Endodermal cell (in vitro differentiated cells): ENCODE measurements around the gene CEP20. TPM values are rescaled to one million over a fixed set of nuclear protein-coding genes. Genes with fewer than 3 reads are reported as not detected.
"Not testable (repeated sequence)": the region's sequence is repeated elsewhere in the genome, so short reads cannot be mapped to it uniquely, and the experiment has no call there.

Experiments used
- DNase-seq: peaks from one replicate; pipeline ENCODE4 v3.0.0-alpha.2; 2017
- H3K27ac ChIP-seq: 2 replicates; pipeline ENCODE4 v1.5.1; 2013; ENCODE audit warnings: mild to moderate bottlenecking, low read depth, low read length, moderate library complexity
- H3K27me3 ChIP-seq: 2 replicates; pipeline ENCODE4 v1.6.1; 2013; ENCODE audit warnings: mild to moderate bottlenecking, low read length, moderate library complexity; ENCODE audit not compliant: insufficient read depth, control insufficient read depth, poor library complexity, severe bottlenecking
- H3K36me3 ChIP-seq: 2 replicates; pipeline ENCODE4 v1.7.0; 2013; ENCODE audit warnings: mild to moderate bottlenecking, low read length, moderate library complexity; ENCODE audit not compliant: control insufficient read depth, insufficient read depth
- H3K4me1 ChIP-seq: one replicate; pipeline ENCODE4 v1.7.0; 2013; ENCODE audit warnings: low read length; ENCODE audit not compliant: control insufficient read depth, insufficient read depth
- H3K4me3 ChIP-seq: 2 replicates; pipeline ENCODE4 v1.5.1; 2013; ENCODE audit warnings: mild to moderate bottlenecking, low read length, moderate library complexity
- H3K9ac ChIP-seq: 2 replicates; pipeline ENCODE4 v1.6.1; 2013; ENCODE audit warnings: mild to moderate bottlenecking, low read length, moderate library complexity; ENCODE audit not compliant: poor library complexity, severe bottlenecking; ENCODE audit errors: extremely low read depth
- H3K9me3 ChIP-seq: 2 replicates; pipeline ENCODE4 v1.6.1; 2013; ENCODE audit warnings: mild to moderate bottlenecking, low read length, moderate library complexity; ENCODE audit not compliant: control insufficient read depth
- H3K27ac Mint-ChIP-seq: 2 replicates; pipeline ENCODE4 v1.8.0; 2020; ENCODE audit warnings: mixed read lengths
- H3K27me3 Mint-ChIP-seq: 2 replicates; pipeline ENCODE4 v1.8.0; 2021; ENCODE audit warnings: mild to moderate bottlenecking, mixed read lengths; ENCODE audit not compliant: insufficient read depth
- H3K36me3 Mint-ChIP-seq: 2 replicates; pipeline ENCODE4 v1.8.0; 2020; ENCODE audit warnings: low read depth, mixed read lengths
- H3K4me1 Mint-ChIP-seq: 2 replicates; pipeline ENCODE4 v1.8.0; 2020; ENCODE audit warnings: mixed read lengths
- H3K4me3 Mint-ChIP-seq: 2 replicates; pipeline ENCODE4 v1.8.0; 2020; ENCODE audit warnings: mild to moderate bottlenecking, moderate library complexity, mixed read lengths
- H3K9me3 Mint-ChIP-seq: 2 replicates; pipeline ENCODE4 v1.8.0; 2020; ENCODE audit warnings: mild to moderate bottlenecking, mixed read lengths
- WGBS, 2 experiments: methylation state at CpG; one replicate each; pipeline versions ENCODE4 v1.1.5 to v1.1.7; 2013; ENCODE audit warnings: missing lambda C conversion rate in 2 of 2, mixed read lengths in 1 of 2; ENCODE audit not compliant: insufficient coverage in 1 of 2, insufficient read length in 1 of 2; 5-methylcytosine and 5-hydroxymethylcytosine counted together
- total RNA-seq, 2 donors: library from RNA; stranded (reverse); fragmentation: NEBNext Ultra II Directional in 1 of 2; extraction: Animal tissue kit (Norgen Biotek cat#: 25700) in 1 of 2; gene quantifications; 2 replicates in 1 of 2; 3 replicates in 1 of 2; pipeline ENCODE4 v1.2.1, GENCODE V29; 2021
- TF ChIP-seq, protein P1 (sequence below): fragments of 200-600 bp; sonication (generic); conservative IDR thresholded peaks from 2 replicates; pipeline ENCODE4 v1.5.0; 2021; ENCODE audit warnings: antibody characterized with exemption, mild to moderate bottlenecking

The CEP20 gene
- total RNA-seq, 2 donors from 2014 or later: 30.9 to 31.1 TPM

GRCh38 chr16:15843635-15844279, 44.6 kb downstream of the CEP20 start:
- no peaks in the 10 kb centered on the region for H3K36me3 ChIP-seq
- Mint-ChIP-seq H3K9me3 (no peaks in the 10 kb centered on the region), H3K27me3 (peaks cover 22% of the 10 kb centered on the region), H3K4me1 (no peaks in the 10 kb centered on the region), H3K36me3 (no peaks in the 10 kb centered on the region), H3K27ac (no peak overlapping the region), H3K4me3 (no peak overlapping the region)
- no peaks in the 10 kb centered on the region for H3K4me1 ChIP-seq
- H3K27ac ChIP-seq: no peak overlapping the region
- no peak for DNase-seq
- no peak overlapping the region for H3K9ac ChIP-seq
- TF ChIP-seq, protein P1, sequence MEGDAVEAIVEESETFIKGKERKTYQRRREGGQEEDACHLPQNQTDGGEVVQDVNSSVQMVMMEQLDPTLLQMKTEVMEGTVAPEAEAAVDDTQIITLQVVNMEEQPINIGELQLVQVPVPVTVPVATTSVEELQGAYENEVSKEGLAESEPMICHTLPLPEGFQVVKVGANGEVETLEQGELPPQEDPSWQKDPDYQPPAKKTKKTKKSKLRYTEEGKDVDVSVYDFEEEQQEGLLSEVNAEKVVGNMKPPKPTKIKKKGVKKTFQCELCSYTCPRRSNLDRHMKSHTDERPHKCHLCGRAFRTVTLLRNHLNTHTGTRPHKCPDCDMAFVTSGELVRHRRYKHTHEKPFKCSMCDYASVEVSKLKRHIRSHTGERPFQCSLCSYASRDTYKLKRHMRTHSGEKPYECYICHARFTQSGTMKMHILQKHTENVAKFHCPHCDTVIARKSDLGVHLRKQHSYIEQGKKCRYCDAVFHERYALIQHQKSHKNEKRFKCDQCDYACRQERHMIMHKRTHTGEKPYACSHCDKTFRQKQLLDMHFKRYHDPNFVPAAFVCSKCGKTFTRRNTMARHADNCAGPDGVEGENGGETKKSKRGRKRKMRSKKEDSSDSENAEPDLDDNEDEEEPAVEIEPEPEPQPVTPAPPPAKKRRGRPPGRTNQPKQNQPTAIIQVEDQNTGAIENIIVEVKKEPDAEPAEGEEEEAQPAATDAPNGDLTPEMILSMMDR: no peak
- H3K27me3 ChIP-seq: peaks cover 6% of the 10 kb centered on the region
- no peaks in the 10 kb centered on the region for H3K9me3 ChIP-seq
- 92 to 98% methylated on average over 7 to 10 of the region's 10 CpGs for WGBS, 2 experiments
- no peak overlapping the region for H3K4me3 ChIP-seq

DNA sequence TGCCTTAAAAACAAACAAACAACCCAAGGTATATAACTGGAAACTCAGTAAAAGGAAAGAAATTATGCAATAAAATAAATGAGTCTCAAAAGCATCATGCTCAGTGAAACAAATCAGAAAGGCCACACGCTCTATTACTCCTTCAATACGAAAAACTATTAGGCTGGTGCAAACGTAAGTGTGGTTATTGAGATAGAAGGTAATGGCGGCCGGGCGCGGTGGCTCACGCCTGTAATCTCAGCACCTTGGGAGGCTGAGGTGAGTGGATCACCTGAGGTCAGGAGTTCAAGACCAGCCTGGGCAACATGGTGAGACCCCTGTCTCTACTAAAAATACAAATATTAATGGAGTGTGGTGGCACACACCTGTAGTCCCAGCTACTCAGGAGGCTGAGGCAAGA, 49.2 kb downstream of the CEP20 start:
- not testable (repeated sequence) for H3K9ac ChIP-seq, H3K9me3 Mint-ChIP-seq, H3K4me1 Mint-ChIP-seq, H3K4me3 ChIP-seq, H3K36me3 Mint-ChIP-seq, H3K27ac ChIP-seq, H3K36me3 ChIP-seq, H3K9me3 ChIP-seq, DNase-seq, H3K27me3 ChIP-seq, H3K27ac Mint-ChIP-seq, H3K4me1 ChIP-seq, H3K4me3 Mint-ChIP-seq
- 85 to 91% methylated on average over 8 of the region's 8 CpGs for WGBS, 2 experiments
- H3K27me3 Mint-ChIP-seq: peaks cover 11% of the 10 kb centered on the region

- TF ChIP-seq, protein P1: no peak
- Mint-ChIP-seq H3K9me3 (no peaks in the 10 kb centered on the region), H3K27me3 (peaks cover 15% of the 10 kb centered on the region), H3K4me3 (no peak overlapping the region), H3K36me3 (no peaks in the 10 kb centered on the region), H3K4me1 (no peaks in the 10 kb centered on the region), H3K27ac (no peak overlapping the region)
- no peaks in the 10 kb centered on the region for H3K9me3 ChIP-seq
- DNase-seq: no peak
- no peaks in the 10 kb centered on the region for H3K36me3 ChIP-seq
- WGBS, 2 experiments: 91 to 95% methylated on average over 10 to 11 of the region's 11 CpGs
- no peak overlapping the region for H3K9ac ChIP-seq
- peaks cover 10% of the 10 kb centered on the region for H3K27me3 ChIP-seq
- no peaks in the 10 kb centered on the region for H3K4me1 ChIP-seq
- H3K27ac ChIP-seq: no peak overlapping the region
- H3K4me3 ChIP-seq: no peak overlapping the region
Measured at GRCh38 chr16:15837761-15838160, 50.6 kb downstream of the CEP20 start.
